Frontal cortex (tissue), 4 donors: Measurements from ENCODE around the gene SLC2A9. TPM values are rescaled to one million over a fixed set of nuclear protein-coding genes. Genes with fewer than 3 reads are reported as not detected.

ENCODE experiments used
- DNase-seq, 2 donors: peaks; one replicate each; pipeline ENCODE4 v3.0.0; 2012; ENCODE audit warnings: low spot score in 2 of 2
- FAIRE-seq: peaks from 2 replicates; lab custom pipeline; 2012; peaks lifted over from hg19 to GRCh38; lab: Jason Lieb, UNC
- total RNA-seq: library from RNA; depleted of rRNA; stranded (reverse); fragments of >200 nt; gene quantifications from one replicate; pipeline ENCODE4 v1.2.3, GENCODE V29; 2014
- donor health status: control.
- donor health status: control.
- donor health status: control.

Gene SLC2A9
- total RNA-seq, 1 donor from 2014 or later, result 2.9 TPM

DNA sequence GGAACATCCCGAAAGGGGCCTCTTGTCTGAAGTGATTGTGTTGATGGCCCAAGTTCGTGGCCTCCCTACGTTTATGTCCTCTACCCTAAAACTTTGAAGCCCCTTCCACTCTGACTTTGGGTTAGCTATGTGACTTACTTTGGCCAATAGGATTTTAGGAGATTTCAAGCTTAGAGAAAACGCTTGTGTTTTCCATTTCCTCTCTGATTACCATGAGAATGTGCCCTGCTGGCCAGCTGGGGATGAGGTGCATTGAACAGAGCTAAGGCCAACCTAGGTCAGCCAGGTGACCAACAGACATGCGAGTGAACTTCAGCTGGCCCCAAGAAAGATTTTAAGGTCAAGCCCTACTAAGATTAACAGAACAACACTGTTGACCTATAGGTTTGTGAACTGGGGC is 82.4 kb downstream of the SLC2A9 start:
- FAIRE-seq, result no peak
- DNase-seq, result no peak

DNA sequence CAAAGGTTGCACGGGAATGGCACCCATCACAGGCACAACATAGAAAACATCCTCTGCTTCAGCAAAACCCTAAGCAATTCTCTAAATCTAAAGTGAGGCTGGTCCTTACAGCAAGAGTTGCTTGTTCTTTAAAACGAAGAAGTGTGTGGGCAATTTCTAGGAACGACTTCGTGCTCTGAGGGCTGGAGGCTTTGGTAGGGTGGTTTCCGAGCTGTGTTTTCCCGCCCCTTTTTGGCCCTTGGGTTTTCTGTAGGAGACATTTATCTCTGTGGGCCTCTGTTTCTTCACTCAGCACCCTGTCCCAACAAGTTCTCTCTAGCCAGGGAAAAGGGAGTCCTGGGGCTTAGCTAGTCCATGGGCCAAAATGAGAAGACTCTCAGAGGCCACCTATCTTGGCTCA is 84.2 kb downstream of the SLC2A9 start:
- FAIRE-seq, result no peak
- DNase-seq, result no peak

DNA sequence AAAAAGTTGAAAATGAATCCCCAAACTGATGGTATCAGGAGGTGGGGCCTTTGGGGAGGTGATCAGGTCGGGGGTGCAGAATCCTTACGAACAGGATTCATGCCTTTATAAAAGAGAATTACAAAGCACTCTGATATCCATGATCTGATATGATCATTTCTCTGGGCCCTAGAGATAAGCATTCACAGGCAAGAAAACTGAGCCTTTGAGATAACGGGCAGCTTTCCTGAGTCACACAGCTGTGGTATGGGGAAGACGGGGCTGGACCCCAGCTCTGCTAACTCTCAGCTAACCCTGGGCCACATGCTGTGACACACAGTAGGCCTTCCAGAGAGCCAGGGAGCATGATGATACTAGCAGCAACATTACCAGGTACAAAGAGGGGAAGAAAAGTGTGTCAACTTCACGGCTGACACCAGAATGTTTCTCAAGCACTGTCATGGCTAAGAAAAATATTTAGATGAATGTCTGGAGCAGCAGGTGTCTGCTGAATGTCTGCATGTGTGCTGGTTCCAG is 85.1 kb downstream of the SLC2A9 start:
- FAIRE-seq (no peak), DNase-seq (no peak)

DNA sequence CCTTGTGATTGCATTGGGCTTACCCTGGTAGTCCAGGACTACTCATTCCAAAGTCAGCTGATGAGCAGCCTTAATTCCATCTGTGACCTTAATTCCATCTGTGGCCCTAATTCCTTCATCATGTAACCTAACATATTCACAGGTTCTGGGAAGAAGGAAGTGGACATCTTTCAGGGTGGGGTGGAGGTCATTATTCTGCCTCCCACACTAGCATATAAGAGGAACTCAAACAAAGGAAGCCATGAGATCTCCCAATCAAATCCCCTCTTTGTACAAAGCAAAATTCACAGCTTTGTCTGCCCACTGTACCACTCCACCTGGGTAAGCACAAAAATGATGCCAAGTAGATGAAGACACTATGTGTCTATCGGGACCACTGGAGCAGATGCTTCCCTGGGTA is 87.3 kb downstream of the SLC2A9 start:
- FAIRE-seq (no peak), DNase-seq (no peak)

DNA sequence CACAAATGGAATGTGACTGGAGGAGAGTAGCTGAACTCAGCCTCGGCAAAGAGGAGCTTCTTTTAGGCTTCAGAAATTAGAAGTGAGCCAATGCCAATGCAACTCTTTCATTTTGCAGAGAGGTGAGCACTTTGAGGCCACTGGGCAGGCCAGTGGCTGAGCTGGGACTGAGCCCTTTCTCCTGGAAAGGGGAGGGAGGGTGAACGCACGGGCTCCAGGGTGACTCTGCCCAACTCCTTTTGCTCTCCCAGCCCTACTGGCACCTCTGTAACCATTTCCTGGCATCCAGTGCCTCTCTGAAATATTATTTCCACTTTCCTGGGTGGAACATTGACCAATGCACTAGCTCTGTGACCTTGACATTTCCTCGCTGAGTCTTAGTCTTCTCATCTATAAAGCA is 88.1 kb downstream of the SLC2A9 start:
- DNase-seq (no peak), FAIRE-seq (no peak)

DNA sequence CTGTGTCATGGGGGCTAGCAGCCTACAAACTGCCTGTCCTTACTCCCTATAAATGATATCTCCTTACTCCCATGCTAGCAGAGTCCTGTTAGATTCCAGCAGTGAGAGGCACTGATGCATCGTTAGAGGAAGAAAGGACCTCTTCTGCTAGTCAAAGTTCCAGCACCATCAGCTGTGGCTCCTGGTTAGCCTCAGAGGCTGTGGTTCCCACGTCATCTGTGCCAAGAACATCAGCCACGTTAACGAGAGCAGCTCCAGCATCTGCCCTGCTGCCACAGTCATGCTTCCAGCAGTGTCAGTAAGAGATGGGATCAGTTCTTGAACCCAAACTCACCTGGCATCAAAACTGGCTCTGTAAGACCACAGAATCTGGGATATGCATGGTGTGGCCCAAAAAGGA is 88.5 kb downstream of the SLC2A9 start:
- no peak for FAIRE-seq
- DNase-seq, result no peak

DNA sequence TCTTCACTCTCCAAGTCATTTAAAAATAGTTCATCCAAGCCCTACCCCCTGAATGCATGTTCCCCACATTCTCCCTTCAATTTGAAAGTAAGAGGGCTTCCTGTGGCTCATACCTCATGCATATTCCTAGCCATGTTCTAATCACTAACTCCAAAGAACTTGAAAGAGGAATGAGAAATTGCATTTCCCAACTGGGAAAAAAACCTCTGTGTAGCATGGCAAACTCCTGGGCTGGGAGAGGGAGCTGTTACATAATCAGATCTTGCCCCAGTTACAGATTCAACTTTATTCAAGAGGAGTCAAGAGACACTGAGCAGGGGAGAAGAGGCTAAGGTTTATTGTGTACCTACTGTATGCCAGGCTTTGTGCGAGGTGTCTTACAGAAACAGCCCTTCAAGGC is 90.2 kb downstream of the SLC2A9 start:
- DNase-seq (no peak), FAIRE-seq (no peak)

DNA sequence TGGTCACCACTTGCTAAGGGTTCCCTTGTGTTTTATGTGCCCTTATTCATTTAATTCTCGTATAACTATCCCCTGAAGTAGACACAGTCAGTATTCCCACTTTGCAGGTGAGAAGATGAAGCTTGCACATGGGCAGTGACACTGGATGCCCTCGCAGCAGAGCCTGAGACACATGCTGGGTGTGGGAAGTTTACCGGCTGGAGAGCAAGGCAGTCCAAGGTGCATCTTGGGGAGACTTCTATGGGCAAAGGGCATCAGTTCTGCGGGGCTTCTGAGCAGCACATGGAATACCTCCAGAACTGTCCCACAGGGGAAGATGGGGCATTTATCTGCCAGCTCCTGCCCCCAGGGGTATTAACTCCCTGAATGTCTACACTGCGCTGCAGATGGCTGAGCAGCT is 92.2 kb downstream of the SLC2A9 start:
- no peak for FAIRE-seq
- no peak for DNase-seq

DNA sequence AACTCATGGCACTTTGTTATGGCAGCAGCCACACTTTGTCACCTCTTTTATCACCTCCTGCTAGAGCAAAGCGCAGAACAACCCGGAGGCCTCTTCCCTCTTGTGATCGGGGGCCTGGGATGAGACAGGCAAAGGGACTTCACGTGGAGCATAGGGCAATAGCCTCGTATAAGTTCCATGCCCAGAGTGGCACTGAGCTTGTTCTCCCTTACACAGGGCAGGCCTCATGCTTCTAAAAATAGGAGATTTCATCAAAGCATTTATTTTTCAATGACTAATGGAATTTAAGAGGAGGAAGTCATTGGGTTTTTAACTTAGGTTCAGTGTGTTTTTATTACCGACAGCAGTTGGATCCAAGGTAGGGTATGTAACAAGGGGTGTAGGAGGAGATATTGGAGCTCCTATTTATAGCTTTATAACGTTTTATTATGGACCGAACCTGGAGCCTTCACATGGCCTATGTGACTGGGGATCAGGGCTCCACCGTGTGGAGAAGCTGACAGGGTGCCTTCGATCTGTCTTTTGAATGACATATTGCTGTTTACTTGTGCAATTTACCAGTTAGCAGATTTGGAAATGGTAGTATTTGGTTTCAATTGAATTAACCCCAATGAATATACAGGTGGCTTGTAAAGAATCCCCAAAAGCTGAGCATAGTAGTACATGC is 93.8 kb downstream of the SLC2A9 start:
- DNase-seq, result no peak

DNA sequence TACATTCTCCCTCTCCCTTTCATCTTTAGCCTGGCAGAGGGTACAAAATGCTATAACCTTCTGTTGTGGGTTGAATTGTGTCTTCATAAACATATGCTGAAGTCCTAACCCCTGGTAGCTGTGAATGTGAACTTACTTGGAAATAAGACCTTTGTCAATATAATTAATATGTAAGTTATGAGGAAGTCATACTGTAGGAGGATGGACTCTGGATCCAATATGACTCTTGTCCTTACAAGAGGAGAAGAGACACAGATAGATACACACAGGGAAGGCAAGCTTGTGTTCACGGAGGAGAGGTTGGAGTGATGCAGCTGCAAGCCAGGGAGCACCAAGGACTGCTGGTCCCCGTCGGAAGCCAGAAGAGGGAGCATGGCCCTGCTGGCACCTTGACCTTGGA is 94.7 kb downstream of the SLC2A9 start:
- no peak for FAIRE-seq
- DNase-seq, result no peak

More for the DNA sequence above, 93.8 kb downstream of the SLC2A9 start:
- FAIRE-seq, result no peak

DNA sequence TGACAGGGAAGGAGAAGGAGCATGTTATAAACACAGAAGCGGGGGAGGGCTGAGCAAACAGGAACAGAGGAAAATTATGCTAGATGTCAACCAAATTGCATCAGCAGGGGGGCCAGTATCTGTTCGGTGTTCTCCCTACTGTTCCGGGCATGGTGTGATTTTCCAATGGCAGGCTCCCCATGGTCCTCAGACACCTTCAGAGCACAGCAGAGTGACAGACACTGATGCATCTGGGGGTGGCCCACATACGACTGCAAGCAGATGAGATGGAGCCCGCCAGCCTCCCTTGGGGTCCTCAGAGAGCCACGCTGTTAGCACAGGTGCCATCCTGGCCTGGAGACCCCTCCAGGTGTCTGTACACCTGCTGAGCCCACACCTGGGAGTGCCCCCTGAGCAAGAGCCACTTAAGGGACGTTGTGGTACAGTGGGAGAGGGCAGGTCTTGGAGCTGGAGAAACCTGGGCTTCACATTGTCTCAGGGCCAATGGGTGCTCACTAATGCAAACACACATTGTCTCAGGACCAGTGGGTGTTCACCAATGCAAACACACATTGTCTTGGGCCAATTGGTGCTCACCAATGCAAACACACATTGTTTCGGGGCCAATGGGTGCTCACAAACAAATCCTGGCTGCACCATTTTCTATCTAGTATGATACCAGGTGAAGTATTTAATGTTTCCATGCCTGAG is 95.4 kb downstream of the SLC2A9 start:
- DNase-seq (no peak), FAIRE-seq (no peak)

DNA sequence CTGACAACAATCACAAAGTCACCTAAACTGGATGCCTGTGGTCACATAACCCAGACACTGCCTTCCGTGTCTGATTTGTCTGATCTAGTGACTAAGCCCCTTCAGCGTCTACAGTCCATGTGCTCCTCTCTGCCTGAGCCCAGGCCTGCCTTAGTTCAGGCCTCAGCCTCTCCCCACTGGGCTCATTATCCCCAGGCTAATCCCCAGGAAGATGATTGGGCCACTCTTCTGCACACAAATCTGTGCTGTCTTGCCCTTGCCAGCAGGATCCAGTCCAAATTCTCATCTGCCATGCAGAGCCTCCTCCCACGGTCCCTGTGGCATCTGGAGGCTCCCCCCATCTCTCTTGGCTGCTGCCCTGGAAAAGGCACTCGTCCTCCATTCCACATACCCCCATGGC is 96.5 kb downstream of the SLC2A9 start:
- DNase-seq, result no peak
- no peak for FAIRE-seq

DNA sequence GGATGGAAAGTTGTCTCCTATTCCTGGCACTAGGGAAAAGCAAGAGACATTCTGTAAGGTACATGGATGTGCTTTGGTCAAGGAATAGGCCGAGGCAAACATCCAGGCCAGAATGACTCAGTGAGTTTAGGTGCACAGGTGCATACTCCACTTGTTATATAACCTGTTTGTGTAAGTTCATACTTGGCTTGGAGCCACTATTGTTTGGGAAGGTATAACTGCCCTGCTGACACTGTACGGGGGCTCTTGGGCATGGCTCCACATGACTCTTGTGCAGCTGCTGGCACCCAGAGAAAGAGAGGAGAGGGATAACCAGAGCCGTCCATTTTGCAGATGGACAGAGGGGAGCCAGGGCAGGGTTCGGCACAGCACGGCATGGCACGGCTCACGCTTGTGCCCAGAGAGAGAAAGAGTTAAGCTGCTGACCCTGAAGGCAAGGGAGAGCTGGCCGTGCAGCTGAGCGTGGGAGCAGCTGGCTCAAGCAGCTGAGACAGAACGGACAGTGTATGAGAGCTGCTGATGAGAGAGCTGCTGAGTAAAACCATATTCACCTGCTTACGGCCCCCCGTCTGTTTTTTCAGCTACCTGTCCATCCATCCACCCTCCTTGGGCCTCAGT is 98.0 kb downstream of the SLC2A9 start:
- no peak for FAIRE-seq
- no peak for DNase-seq

DNA sequence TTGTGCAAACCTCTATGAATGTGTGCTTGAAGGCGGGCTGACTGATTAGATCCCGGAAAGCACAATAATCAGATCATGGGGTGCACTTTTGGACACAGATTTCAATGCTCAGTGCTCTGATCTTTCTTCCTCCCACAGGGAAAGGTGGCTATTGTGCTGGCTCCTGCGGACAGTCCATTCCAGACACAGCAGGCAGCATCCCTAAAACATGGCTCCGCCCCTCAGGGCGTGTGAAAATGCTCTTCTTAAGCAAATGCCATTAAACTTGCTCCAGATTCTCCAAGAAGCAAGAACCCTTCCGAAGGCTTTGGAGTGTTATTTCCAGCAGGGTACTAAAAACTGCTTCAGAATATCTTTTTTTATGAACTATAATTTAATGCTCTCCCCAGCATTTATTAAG is 100.0 kb downstream of the SLC2A9 start:
- no peak for FAIRE-seq
- DNase-seq, result no peak

DNA sequence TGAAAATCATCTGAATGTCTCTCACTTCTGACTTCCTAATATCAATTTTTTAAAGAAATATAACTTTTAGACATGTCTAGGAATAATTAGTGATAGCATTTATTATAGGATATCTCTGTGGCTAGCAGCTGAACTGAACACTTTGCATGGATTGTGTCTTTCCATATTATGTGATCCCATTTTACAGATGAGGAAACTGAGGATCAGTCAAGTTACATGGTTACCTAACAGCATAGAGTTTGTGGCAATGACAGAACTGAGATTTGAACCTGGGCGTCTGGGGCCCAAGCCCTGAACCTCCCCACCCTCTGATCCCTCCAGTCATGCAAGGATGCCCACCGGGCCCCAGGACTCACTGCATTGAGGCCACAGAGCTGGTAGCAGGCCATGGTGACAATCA is 101.3 kb downstream of the SLC2A9 start:
- DNase-seq (no peak), FAIRE-seq (no peak)

DNA sequence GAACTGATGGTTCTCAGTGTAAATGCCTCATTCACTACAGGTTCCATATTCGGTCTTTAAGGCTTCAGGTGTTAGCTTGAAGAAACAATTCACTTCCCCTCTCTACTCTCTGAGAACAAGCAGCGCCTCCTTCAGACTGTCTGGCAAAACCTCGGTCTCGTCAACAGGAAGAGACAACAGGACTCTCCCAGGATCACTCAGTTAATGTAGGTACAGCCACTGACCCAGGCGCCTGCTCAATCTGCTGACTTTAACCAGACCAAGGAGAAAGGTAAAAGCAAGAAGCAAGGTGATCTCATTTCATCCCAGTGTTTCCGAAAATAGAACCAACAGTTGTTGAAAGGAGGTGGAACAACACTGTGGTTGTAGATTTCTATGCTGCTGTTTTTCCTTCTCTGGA is 102.2 kb downstream of the SLC2A9 start:
- no peak for DNase-seq
- no peak for FAIRE-seq

DNA sequence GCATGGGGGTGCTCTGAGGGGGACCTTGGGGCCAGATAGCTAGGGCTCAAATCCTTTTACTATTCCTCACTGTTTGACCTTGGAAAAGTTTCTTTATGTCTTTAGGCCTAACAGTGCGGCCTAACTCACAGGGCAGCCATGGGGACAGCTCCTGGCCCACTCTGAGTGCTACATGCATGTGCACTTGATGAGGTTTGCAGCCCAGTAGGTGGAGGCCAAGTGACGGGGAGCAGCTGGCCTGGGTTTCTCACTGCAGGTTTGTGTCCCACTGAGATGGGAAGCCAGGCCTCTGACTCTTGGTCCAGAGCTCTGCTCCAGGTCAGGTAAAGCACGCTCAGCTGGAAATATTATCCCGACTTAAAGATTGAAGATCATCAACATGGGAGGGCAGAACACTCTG is 102.8 kb downstream of the SLC2A9 start:
- DNase-seq (no peak), FAIRE-seq (no peak)

DNA sequence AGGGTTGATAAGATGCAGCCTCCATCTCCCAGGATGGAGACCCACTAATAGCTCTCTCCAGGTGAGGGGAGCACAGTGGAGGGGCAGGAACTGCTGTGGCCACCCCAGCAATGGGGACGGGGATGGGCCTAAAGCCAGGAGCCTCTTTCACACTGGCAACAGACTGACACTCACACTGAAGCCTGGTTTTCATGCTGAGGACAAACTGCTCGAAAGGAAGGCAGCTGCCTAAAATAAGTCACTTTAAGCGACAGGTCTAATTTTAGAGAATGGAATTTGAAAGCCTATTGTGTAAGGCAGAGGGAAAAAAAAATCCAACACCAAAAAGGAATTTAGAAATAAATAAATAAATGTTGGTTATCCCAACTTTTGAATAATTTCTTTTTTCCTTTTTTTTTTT is 104.4 kb downstream of the SLC2A9 start:
- no peak for FAIRE-seq

DNA sequence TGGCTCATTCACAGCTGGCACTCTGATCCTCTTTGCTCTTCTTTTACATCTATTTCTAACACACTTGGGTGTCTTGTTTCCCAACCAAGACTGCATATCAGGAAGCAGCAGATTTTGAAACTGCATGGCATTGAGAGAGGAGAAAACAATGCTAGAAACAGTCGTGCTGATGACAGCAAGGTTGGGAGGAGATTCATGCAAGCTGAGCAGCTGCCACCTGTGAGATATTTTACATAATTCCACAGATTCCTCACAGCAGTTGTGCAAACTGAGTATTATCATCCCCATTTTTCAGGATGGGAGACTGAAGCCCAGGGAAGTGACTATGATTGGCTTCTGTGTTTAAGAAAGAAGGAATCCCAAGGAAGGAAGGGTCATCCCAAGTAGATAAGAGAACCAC is 105.0 kb downstream of the SLC2A9 start:
- FAIRE-seq, result no peak
- no peak for DNase-seq

More for the DNA sequence above, 104.4 kb downstream of the SLC2A9 start:
- DNase-seq, result no peak

DNA sequence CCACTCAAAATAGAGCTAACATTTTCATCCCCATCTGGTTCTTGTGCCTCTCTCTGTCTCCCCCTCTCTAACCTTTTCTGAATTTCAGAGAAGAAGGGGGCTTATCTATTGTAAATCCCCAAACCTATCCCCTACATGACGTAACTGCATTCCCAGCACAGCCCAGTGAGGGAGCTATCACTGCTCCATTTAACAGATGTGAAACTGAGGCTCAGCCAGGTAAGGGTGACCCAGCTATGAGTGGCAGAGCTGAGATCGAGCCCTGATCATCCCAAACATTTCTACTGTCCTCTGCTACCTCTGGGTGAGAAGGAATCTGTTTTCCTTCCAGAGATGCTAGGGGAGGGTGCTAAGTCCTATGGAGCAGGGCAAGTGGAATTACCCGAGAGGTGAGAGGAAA is 107.5 kb downstream of the SLC2A9 start:
- FAIRE-seq (no peak), DNase-seq (no peak)

DNA sequence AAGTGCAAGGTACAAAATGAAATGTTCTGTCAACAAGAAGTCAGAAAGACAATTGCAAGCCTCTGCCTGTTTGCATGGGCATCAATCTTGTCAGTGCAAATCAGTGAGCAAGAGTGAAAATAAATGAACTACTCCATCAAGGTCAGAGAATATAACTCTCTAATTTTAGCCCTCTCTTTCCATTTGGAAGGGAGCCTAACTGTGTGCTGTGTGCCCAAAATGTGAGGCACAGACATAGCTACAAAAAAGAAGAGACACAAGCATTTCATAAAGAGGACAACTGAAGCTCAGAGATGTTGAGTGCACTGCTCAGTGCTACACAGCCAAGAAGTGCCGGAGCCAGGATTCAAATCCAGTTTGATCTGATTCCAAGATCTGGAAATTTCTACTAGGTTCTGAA is 114.3 kb downstream of the SLC2A9 start:
- FAIRE-seq (no peak), DNase-seq (no peak)
